Measurements from ENCODE around the gene RIOX2.

RIOX2 gene

GRCh38 chr3:97954228-97954827 lies 17.9 kb downstream of the RIOX2 start:
- DNase-seq (ENCODE audit: low read depth, low spot score): no peak

- DNase-seq (ENCODE audit: low read depth, low spot score): no peak
Observed at GRCh38 chr3:97952872-97953271, 19.4 kb downstream of the RIOX2 start.

- no peak for DNase-seq (ENCODE audit: low read depth, low spot score)
Observed at GRCh38 chr3:97952280-97952679, 20.0 kb downstream of the RIOX2 start.

- DNase-seq (ENCODE audit: low read depth, low spot score): no peak
Observed at GRCh38 chr3:97950360-97950759, 21.9 kb downstream of the RIOX2 start.

GRCh38 chr3:97949743-97950142 lies 22.5 kb downstream of the RIOX2 start:
- DNase-seq (ENCODE audit: low read depth, low spot score): no peak

GRCh38 chr3:97949110-97949485 lies 23.1 kb downstream of the RIOX2 start:
- no peak for DNase-seq (ENCODE audit: low read depth, low spot score)

GRCh38 chr3:97948351-97949109 lies 23.7 kb downstream of the RIOX2 start:
- DNase-seq (ENCODE audit: low read depth, low spot score): no peak

- no peak for DNase-seq (ENCODE audit: low read depth, low spot score)
Observed at GRCh38 chr3:97942801-97943546, 29.3 kb downstream of the RIOX2 start.

- DNase-seq (ENCODE audit: low read depth, low spot score): no peak
Observed at GRCh38 chr3:97940034-97940433, 32.2 kb downstream of the RIOX2 start.

GRCh38 chr3:97939401-97939800 lies 32.8 kb downstream of the RIOX2 start:
- DNase-seq (ENCODE audit: low read depth, low spot score): no peak

GRCh38 chr3:97938444-97938843 lies 33.8 kb downstream of the RIOX2 start:
- DNase-seq (ENCODE audit: low read depth, low spot score): no peak

GRCh38 chr3:97937205-97937604 lies 35.0 kb downstream of the RIOX2 start:
- no peak for DNase-seq (ENCODE audit: low read depth, low spot score)

- no peak for DNase-seq (ENCODE audit: low read depth, low spot score)
Observed at GRCh38 chr3:97935842-97936241, 36.4 kb downstream of the RIOX2 start.

- DNase-seq (ENCODE audit: low read depth, low spot score): no peak
Observed at GRCh38 chr3:97934980-97935695, 37.1 kb downstream of the RIOX2 start.

- DNase-seq (ENCODE audit: low read depth, low spot score): no peak
Observed at GRCh38 chr3:97932387-97932801, 39.8 kb downstream of the RIOX2 start.

- no peak for DNase-seq (ENCODE audit: low read depth, low spot score)
Observed at GRCh38 chr3:97931218-97931617, 41.0 kb downstream of the RIOX2 start.

- DNase-seq (ENCODE audit: low read depth, low spot score): no peak
Observed at GRCh38 chr3:97930018-97930417, 42.2 kb downstream of the RIOX2 start.

- no peak for DNase-seq (ENCODE audit: low read depth, low spot score)
Observed at GRCh38 chr3:97928986-97929385, 43.2 kb downstream of the RIOX2 start.

GRCh38 chr3:97927704-97928103 lies 44.5 kb downstream of the RIOX2 start:
- DNase-seq (ENCODE audit: low read depth, low spot score): no peak

- no peak for DNase-seq (ENCODE audit: low read depth, low spot score)
Observed at GRCh38 chr3:97917813-97918536, 54.3 kb downstream of the RIOX2 start.

- DNase-seq (ENCODE audit: low read depth, low spot score): no peak
Observed at GRCh38 chr3:97916576-97916975, 55.7 kb downstream of the RIOX2 start.

Data from activated CD4-positive, CD25-positive, alpha-beta regulatory T cell treated with anti-CD3 and anti-CD28 coated beads, Interleukin-2, amount 50 U/mL, for 16 hours (primary cell).